HG02623 (cell line): ENCODE measurements around the gene UBASH3B.

Source experiments
- ATAC-seq: cut with Tn5 transposase; IDR thresholded peaks from one replicate; pipeline ENCODE4 v1.9.1; 2021; ENCODE audit warnings: moderate library complexity; ENCODE audit not compliant: unreplicated experiment

The UBASH3B gene

GRCh38 chr11:122647736-122648275 lies 7.7 kb upstream of the UBASH3B start:
- no peak for ATAC-seq

GRCh38 chr11:122649116-122649515 lies 6.4 kb upstream of the UBASH3B start:
- no peak for ATAC-seq

GRCh38 chr11:122650619-122651018 lies 4.9 kb upstream of the UBASH3B start:
- ATAC-seq = no peak

GRCh38 chr11:122652495-122652894 lies 3.0 kb upstream of the UBASH3B start:
- no peak for ATAC-seq

- no peak for ATAC-seq
Observed at GRCh38 chr11:122653916-122654585, 1.5 kb upstream of the UBASH3B start.

- ATAC-seq = peak; percentile 36
Observed at GRCh38 chr11:122656073-122656630, 630 bp downstream of the UBASH3B start.

- ATAC-seq = no peak
Observed at GRCh38 chr11:122656631-122657101, 1.1 kb downstream of the UBASH3B start.

GRCh38 chr11:122659676-122660554 lies 4.4 kb downstream of the UBASH3B start:
- ATAC-seq = no peak

- no peak for ATAC-seq
Observed at GRCh38 chr11:122661182-122661945, 5.8 kb downstream of the UBASH3B start.

- no peak for ATAC-seq
Observed at GRCh38 chr11:122663056-122663740, 7.7 kb downstream of the UBASH3B start.

- ATAC-seq = no peak
Observed at GRCh38 chr11:122663764-122664163, 8.2 kb downstream of the UBASH3B start.

GRCh38 chr11:122664188-122664587 lies 8.7 kb downstream of the UBASH3B start:
- ATAC-seq = no peak

- no peak for ATAC-seq
Observed at GRCh38 chr11:122665861-122666260, 10.3 kb downstream of the UBASH3B start.

GRCh38 chr11:122666743-122667142 lies 11.2 kb downstream of the UBASH3B start:
- no peak for ATAC-seq

GRCh38 chr11:122668562-122669090 lies 13.1 kb downstream of the UBASH3B start:
- no peak for ATAC-seq

- no peak for ATAC-seq
Observed at GRCh38 chr11:122670131-122670530, 14.6 kb downstream of the UBASH3B start.

GRCh38 chr11:122671400-122671891 lies 15.9 kb downstream of the UBASH3B start:
- ATAC-seq = no peak

GRCh38 chr11:122672892-122673291 lies 17.4 kb downstream of the UBASH3B start:
- no peak for ATAC-seq

- no peak for ATAC-seq
Observed at GRCh38 chr11:122673701-122674100, 18.2 kb downstream of the UBASH3B start.

GRCh38 chr11:122676638-122677037 lies 21.1 kb downstream of the UBASH3B start:
- ATAC-seq = no peak
